SU-DHL-6 (cell line): ENCODE data around the gene SIRPD.

Experiments used
- EZH2phosphoT487 ChIP-seq: fragments of 200-600 bp; sonication (generic), shearing (Covaris generic); conservative IDR thresholded peaks from 2 replicates; pipeline ENCODE4 v1.6.1; 2018; ENCODE audit warnings: mild to moderate bottlenecking, antibody characterized with exemption, low read length, moderate library complexity, mixed read lengths
- TF ChIP-seq, protein P1 (sequence below): fragments of 200-600 bp; sonication (generic); IDR thresholded peaks from one replicate; pipeline ENCODE4 v1.5.1; 2017; ENCODE audit warnings: antibody characterized with exemption, mild to moderate bottlenecking, low read length, moderate library complexity; ENCODE audit not compliant: insufficient read depth, poor library complexity, severe bottlenecking

GRCh38 chr20:1527923-1528322 is 29.6 kb downstream of the SIRPD start:
- TF ChIP-seq, protein P1, sequence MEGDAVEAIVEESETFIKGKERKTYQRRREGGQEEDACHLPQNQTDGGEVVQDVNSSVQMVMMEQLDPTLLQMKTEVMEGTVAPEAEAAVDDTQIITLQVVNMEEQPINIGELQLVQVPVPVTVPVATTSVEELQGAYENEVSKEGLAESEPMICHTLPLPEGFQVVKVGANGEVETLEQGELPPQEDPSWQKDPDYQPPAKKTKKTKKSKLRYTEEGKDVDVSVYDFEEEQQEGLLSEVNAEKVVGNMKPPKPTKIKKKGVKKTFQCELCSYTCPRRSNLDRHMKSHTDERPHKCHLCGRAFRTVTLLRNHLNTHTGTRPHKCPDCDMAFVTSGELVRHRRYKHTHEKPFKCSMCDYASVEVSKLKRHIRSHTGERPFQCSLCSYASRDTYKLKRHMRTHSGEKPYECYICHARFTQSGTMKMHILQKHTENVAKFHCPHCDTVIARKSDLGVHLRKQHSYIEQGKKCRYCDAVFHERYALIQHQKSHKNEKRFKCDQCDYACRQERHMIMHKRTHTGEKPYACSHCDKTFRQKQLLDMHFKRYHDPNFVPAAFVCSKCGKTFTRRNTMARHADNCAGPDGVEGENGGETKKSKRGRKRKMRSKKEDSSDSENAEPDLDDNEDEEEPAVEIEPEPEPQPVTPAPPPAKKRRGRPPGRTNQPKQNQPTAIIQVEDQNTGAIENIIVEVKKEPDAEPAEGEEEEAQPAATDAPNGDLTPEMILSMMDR = no peak
- TF ChIP-seq EZH2phosphoT487 = no peak
